ENCODE results near the gene PM20D2.

The PM20D2 gene

DNA sequence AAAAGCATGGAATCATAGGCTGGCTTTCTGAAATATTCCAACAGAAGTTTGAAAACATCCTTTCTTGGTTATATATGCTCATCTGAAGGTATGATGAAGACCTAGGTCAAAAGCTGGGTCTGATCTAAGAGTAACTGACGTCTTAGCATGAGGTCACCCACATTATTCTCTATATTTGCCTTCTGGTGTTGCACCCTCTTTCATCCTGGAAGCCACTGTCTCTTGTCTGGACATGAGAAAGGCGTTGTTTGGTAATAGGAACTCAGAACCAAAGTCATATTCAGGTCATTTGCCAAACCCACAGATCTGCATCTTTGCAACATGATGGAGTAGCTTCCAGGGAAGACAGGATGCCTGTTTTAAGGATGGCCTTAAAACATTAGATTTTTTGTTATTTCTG is 53.7 kb downstream of the PM20D2 start:
- no peak for FAIRE-seq
- no peak for DNase-seq (ENCODE audit: low spot score)

DNA sequence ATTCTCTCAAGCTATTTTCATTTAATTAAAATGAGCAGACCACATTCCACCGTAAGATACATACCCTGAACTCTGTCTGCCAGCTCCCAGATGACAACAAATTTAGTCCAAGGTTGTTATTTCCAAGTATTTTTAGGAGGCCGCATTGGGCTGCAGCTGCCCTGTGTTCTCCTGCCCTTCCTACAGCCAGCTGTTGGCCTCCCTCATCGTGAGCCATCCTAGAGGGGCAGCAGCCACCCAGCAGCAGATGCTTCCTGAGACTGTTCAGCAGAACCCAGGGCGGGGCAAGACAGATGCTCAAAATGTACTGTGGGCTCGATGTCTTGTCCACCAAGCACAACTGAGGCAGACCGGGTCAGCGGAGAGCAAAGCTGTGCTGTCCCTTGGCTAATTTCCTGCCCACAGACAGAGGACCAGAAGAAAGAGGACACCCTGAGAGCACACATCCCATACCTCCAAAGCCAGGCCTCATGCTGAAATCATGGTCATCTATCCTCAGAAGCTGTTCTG is 54.9 kb downstream of the PM20D2 start:
- no peak for DNase-seq (ENCODE audit: low spot score)
- no peak for FAIRE-seq

DNA sequence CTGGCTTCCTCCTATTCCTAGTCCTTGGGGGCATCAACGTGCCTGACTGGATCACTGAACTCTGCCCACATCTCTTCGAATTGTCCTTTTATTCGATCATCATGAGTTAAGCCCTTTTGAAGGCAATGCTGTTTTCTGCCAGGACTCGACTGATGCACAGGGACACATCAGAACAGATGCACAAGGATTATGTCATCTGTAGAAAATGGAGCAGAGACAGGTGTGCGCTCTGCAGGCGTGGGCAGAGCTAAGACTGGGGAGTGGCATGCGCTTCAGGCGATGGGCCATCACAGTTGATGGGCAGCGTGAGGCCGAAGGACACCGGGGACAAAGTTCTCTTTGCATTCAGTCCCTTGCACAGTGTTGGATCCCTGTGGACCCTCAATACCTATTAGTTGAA is 58.2 kb downstream of the PM20D2 start:
- DNase-seq (ENCODE audit: low spot score) (no peak), FAIRE-seq (no peak)

DNA sequence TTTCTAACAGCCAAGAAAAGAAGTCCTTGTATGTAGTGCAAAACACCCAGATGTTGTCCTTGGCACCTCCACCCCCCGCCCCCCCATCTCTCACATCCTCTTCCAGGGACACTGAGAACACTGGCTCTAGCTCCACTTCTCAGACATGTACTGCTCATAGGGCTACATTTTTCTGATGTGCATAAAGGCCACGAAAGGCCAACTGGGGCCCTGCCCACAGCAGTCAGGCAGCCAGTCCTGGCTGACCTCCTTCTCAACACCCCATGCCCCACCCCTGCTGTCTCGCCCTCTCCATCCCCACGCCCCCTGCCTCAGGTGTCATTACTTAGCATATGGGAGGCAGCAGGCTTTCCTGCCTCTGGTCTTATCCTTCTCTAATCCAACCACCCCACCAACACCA is 60.0 kb downstream of the PM20D2 start:
- FAIRE-seq (no peak), DNase-seq (ENCODE audit: low spot score) (no peak)

DNA sequence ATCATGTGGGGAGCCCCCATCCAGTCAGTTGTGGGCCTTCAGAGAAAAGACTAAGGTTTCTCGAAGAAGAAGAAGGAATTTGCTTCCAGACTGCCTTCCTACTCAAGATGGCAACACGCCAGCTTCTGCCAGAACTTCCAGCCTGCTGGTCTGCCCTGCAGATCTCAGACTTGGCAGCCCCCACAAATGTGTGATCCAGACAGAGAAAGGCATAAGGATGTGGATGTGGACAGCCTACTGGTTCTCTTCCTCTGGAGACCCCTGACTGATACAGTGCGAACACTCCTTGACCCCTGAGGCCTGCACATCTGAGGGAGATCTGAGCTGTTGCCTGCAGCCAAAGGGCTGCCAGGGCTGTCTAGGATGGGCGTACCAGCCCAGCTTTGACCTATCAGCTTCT is 62.7 kb downstream of the PM20D2 start:
- no peak for DNase-seq (ENCODE audit: low spot score)
- no peak for FAIRE-seq

DNA sequence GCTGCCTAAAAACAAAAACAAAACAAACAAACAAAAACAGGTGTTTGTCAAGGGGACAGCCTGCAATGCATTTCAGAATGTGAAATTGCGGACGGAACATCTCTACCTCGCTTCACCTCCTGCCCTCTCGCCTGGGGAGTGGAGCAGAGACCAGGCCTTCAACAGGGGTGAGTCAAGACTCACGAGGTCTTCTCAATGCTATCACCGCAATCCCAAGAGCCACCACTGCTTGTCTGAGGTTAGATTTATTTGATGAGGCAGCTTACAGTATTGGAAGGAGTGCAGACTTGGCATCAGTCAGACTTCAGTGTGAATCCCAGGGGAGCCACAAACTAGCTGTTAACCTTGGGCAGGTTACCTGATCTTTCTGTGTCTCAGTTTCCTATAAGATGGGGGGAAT is 63.6 kb downstream of the PM20D2 start:
- FAIRE-seq, result no peak
- no peak for DNase-seq (ENCODE audit: low spot score)

DNA sequence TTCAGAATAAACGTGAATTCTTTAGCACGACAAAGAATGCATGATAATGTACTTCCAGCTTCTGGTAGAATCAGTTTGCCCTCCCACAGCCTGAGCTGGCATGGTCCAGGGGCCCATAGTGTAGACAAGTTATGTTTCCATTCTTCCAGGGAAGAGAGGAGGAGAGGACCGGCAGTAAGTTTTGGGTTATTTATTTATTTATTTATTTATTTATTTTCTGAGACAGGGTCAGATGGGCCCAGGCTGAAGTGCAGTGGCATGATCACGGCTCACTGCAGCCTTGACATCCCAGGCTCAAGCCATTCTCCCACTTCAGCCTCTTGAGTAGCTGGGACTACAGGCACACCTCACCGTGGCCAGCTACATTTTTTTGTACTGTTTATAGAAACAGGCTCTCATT is 66.6 kb downstream of the PM20D2 start:
- no peak for FAIRE-seq

DNA sequence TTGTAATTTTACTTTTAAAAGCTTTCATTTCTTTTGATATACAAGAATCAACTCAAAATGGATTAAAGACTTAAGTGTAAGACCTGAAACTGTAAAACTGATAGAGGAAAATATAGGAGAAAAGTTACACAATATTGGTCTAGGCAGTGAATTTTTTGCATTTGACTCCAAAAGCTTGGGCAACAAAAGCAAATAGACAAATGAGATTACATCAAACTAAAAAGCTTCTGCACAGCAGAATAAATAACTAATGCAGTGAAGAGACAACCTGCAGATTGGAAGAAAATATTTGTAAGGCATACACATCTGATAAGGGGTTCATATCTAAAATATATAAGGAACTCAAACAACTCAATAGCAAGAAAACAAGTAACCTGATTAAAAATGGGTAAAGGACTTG is 68.3 kb downstream of the PM20D2 start:
- DNase-seq (ENCODE audit: low spot score) (no peak), FAIRE-seq (no peak)

More for the DNA sequence above, 66.6 kb downstream of the PM20D2 start:
- DNase-seq (ENCODE audit: low spot score), result no peak

All from urothelium cell line (cell line).